ENCODE results near the gene MYH11.

- TF ChIP-seq SP2 (CRISPR knock-in tag; IDR thresholded peaks at IDR 0.05): no peak
- no peak for TF ChIP-seq POLR2A (IDR thresholded peaks at IDR 0.05; ENCODE audit: insufficient read depth in 1 of 2, low read depth in 2 of 2, low read length in 2 of 2)
Observed at GRCh38 chr16:15880434-15881308, 23.8 kb upstream of the MYH11 start.

Data from HepG2 (cell line).